A549 (cell line): Measurements from ENCODE around the gene RYR3. TPM values are rescaled to one million over a fixed set of nuclear protein-coding genes. Genes with fewer than 3 reads are reported as not detected.

Experiments
- ATAC-seq, 2 experiments: fragments of 200-7000 bp in 1 of 2; fragments of >200 bp in 1 of 2; cut with Nextera tagmentation in 1 of 2; cut with Tn5 transposase in 1 of 2; 3 replicates each; pipeline versions ENCODE4 v1.8.0 to v1.9.1; 2018 to 2020; ENCODE audit warnings: mild to moderate bottlenecking in 1 of 2, moderate library complexity in 1 of 2
- CTCF ChIA-PET: fragments of 300-600 bp; sonication (Branson Sonifier 250); formaldehyde crosslinking; extraction: SDS; loops from one replicate; lab custom pipeline; 2021; ENCODE audit warnings: antibody characterized with exemption, inconsistent platforms; lab: Yijun Ruan, JAX
- POLR2A ChIA-PET: fragments of 350-600 bp; formaldehyde crosslinking; extraction: SDS; loops from one replicate; lab custom pipeline; 2021; ENCODE audit warnings: antibody characterized with exemption, inconsistent platforms; lab: Yijun Ruan, JAX
- DNase-seq, 2 experiments: peaks; one replicate each; pipeline versions ENCODE4 v3.0.0 to v3.0.0-alpha.2; 2011 to 2016; ENCODE audit warnings: low read depth in 1 of 2, low spot score in 1 of 2
- FAIRE-seq: peaks from 2 replicates; lab custom pipeline; 2011; peaks lifted over from hg19 to GRCh38; lab: Jason Lieb, UNC
- H3K27ac ChIP-seq, 2 experiments: fragments of >200 bp; sonication (Bioruptor Twin); formaldehyde crosslinking; 3 replicates each; pipeline ENCODE4 v1.5.1; 2016 to 2017
- H3K4me1 ChIP-seq: fragments of >200 bp; sonication (Bioruptor Twin); formaldehyde crosslinking; 3 replicates; pipeline ENCODE4 v1.6.1; 2016
- H3K4me2 ChIP-seq: fragments of >200 bp; sonication (Bioruptor Twin); formaldehyde crosslinking; 3 replicates; pipeline ENCODE4 v1.6.1; 2016
- H3K4me3 ChIP-seq: fragments of >200 bp; sonication (Bioruptor Twin); formaldehyde crosslinking; 3 replicates; pipeline ENCODE4 v1.5.1; 2016
- H3K9me3 ChIP-seq: fragments of >200 bp; sonication (Bioruptor Twin); formaldehyde crosslinking; 3 replicates; pipeline ENCODE4 v1.6.1; 2016
- ATOH8 ChIP-seq: fragments of 250-450 bp; sonication (Bioruptor Pico); IDR thresholded peaks from 2 replicates; pipeline ENCODE4 v1.5.0; 2020; ENCODE audit warnings: low read depth, mild to moderate bottlenecking, moderate library complexity
- CBX2 ChIP-seq: fragments of 200-600 bp; sonication (generic); IDR thresholded peaks from 2 replicates; pipeline ENCODE4 v1.6.1; 2016; ENCODE audit warnings: low read depth, mild to moderate bottlenecking, borderline replicate concordance
- CHD2 ChIP-seq: fragments of 150-350 bp; IDR thresholded peaks from 2 replicates; pipeline ENCODE4 v1.6.1; 2014; ENCODE audit warnings: low read length; ENCODE audit not compliant: partially characterized antibody
- EHF ChIP-seq: fragments of 250-450 bp; sonication (Bioruptor Pico); IDR thresholded peaks from 2 replicates; pipeline ENCODE4 v1.5.0; 2020; ENCODE audit warnings: mild to moderate bottlenecking
- EHMT2 ChIP-seq: fragments of 200-600 bp; sonication (generic); IDR thresholded peaks from 2 replicates; pipeline ENCODE4 v1.6.1; 2016; ENCODE audit warnings: antibody characterized with exemption, low read depth, mild to moderate bottlenecking, moderate library complexity
- EP300 ChIP-seq, 2 experiments: fragments of >200 bp; sonication (Bioruptor Twin); formaldehyde crosslinking; IDR thresholded peaks; 2 replicates in 1 of 2; 3 replicates in 1 of 2; pipeline ENCODE4 v1.6.1; 2016 to 2017
- FOSB ChIP-seq: fragments of 250-450 bp; sonication (Bioruptor Pico); IDR thresholded peaks from 2 replicates; pipeline ENCODE4 v1.5.0; 2020; ENCODE audit warnings: mild to moderate bottlenecking, moderate library complexity
- FOSL2 ChIP-seq, 2 experiments: fragments of 450-650 bp in 1 of 2; fragments of >200 bp in 1 of 2; sonication (Bioruptor Twin) in 1 of 2; formaldehyde crosslinking; IDR thresholded peaks; 2 replicates each; pipeline versions ENCODE4 v1.5.0 to v1.6.1; 2016 to 2020; ENCODE audit warnings: mild to moderate bottlenecking in 1 of 2, moderate library complexity in 1 of 2
- GATA3 ChIP-seq: IDR thresholded peaks from 2 replicates; pipeline ENCODE4 v1.6.1; 2012; ENCODE audit warnings: borderline replicate concordance
- HES2 ChIP-seq: fragments of >200 bp; sonication (Bioruptor Twin); formaldehyde crosslinking; IDR thresholded peaks from 2 replicates; pipeline ENCODE4 v1.6.1; 2016
- HEYL ChIP-seq: fragments of 250-450 bp; sonication (Bioruptor Pico); IDR thresholded peaks from 2 replicates; pipeline ENCODE4 v1.8.0; 2021; ENCODE audit warnings: mild to moderate bottlenecking, moderate library complexity
- HOXA7 ChIP-seq: fragments of 250-450 bp; sonication (Bioruptor Pico); IDR thresholded peaks from 2 replicates; pipeline ENCODE4 v1.5.0; 2020; ENCODE audit warnings: mild to moderate bottlenecking, moderate library complexity
- HOXB5 ChIP-seq: fragments of 250-450 bp; sonication (Bioruptor Pico); IDR thresholded peaks from 2 replicates; pipeline ENCODE4 v1.5.0; 2020; ENCODE audit warnings: mild to moderate bottlenecking, moderate library complexity
- JUNB ChIP-seq: fragments of >200 bp; sonication (Bioruptor Twin); formaldehyde crosslinking; IDR thresholded peaks from 2 replicates; pipeline ENCODE4 v1.6.1; 2016
- KDM1A ChIP-seq: fragments of 200-600 bp; sonication (generic); IDR thresholded peaks from 2 replicates; pipeline ENCODE4 v1.6.1; 2016; ENCODE audit warnings: low read depth, mild to moderate bottlenecking
- MYC ChIP-seq: IDR thresholded peaks from 2 replicates; pipeline ENCODE4 v1.6.1; 2012; ENCODE audit warnings: mild to moderate bottlenecking, inconsistent platforms, low read length, improper control_type of control experiment, borderline replicate concordance
- NR3C1 ChIP-seq: fragments of >200 bp; sonication (Bioruptor Twin); formaldehyde crosslinking; IDR thresholded peaks from 3 replicates; pipeline ENCODE4 v1.6.1; 2017
- PHF8 ChIP-seq: fragments of 200-600 bp; sonication (generic); IDR thresholded peaks from 2 replicates; pipeline ENCODE4 v1.6.1; 2016; ENCODE audit warnings: low read depth, mild to moderate bottlenecking, antibody characterized with exemption, moderate library complexity, borderline replicate concordance
- RARB ChIP-seq: fragments of 250-450 bp; sonication (Bioruptor Pico); IDR thresholded peaks from 2 replicates; pipeline ENCODE4 v1.8.0; 2021; ENCODE audit warnings: mild to moderate bottlenecking, moderate library complexity
- RCOR1 ChIP-seq: fragments of 150-350 bp; IDR thresholded peaks from 2 replicates; pipeline ENCODE4 v1.6.1; 2014; ENCODE audit warnings: antibody characterized with exemption, low read length, low read depth
- RNF2 ChIP-seq: fragments of 200-600 bp; sonication (generic); IDR thresholded peaks from 2 replicates; pipeline ENCODE4 v1.6.1; 2016; ENCODE audit warnings: low read depth, mild to moderate bottlenecking, antibody characterized with exemption, moderate library complexity, borderline replicate concordance
- SMC3 ChIP-seq: fragments of >200 bp; sonication (Bioruptor Twin); formaldehyde crosslinking; IDR thresholded peaks from 3 replicates; pipeline ENCODE4 v1.6.1; 2018; ENCODE audit warnings: inconsistent platforms
- TFCP2L1 ChIP-seq: fragments of 250-450 bp; sonication (Bioruptor Pico); IDR thresholded peaks from 2 replicates; pipeline ENCODE4 v1.5.0; 2021; ENCODE audit warnings: mild to moderate bottlenecking
- TP53 ChIP-seq: fragments of 250-450 bp; sonication (Bioruptor Pico); IDR thresholded peaks from 2 replicates; pipeline ENCODE4 v1.5.0; 2021; ENCODE audit warnings: mild to moderate bottlenecking, moderate library complexity
- ZFP36 ChIP-seq: fragments of 450-650 bp; IDR thresholded peaks from 2 replicates; pipeline ENCODE4 v1.6.1; 2014; ENCODE audit warnings: borderline replicate concordance; ENCODE audit not compliant: partially characterized antibody
- ZNF302 ChIP-seq: fragments of 250-450 bp; sonication (Bioruptor Pico); IDR thresholded peaks from 2 replicates; pipeline ENCODE4 v1.9.0; 2021; ENCODE audit warnings: inconsistent platforms, mild to moderate bottlenecking, moderate library complexity
- WGBS: methylation state at CpG from one replicate; pipeline ENCODE4 v1.1.6; 2017; ENCODE audit errors: missing lambda C conversion rate; 5-methylcytosine and 5-hydroxymethylcytosine counted together
- polyA plus RNA-seq, 4 experiments: library from polyadenylated mRNA; depleted of rRNA in 3 of 4; stranded (reverse); fragments of >200 nt; fragmentation: RNase III in 1 of 4; extraction: RNeasy Plus Mini Kit Qiagen cat#74134 plus additional on column Dnase treatment in 1 of 4; gene quantifications; 2 replicates in 3 of 4; 3 replicates in 1 of 4; pipeline ENCODE4 v1.2.3, GENCODE V29; 2011 to 2017
- TF ChIP-seq, protein P1 (sequence below): fragments of 450-650 bp; IDR thresholded peaks from 2 replicates; pipeline ENCODE4 v1.6.1; 2014; ENCODE audit warnings: antibody characterized with exemption
- TF ChIP-seq, protein P2 (sequence below): IDR thresholded peaks from 2 replicates; pipeline ENCODE4 v1.6.1; 2012
- TF ChIP-seq, protein P3 (sequence below): IDR thresholded peaks from 2 replicates; pipeline ENCODE4 v1.6.1; 2012

The RYR3 gene
- polyA plus RNA-seq, 2 of the 4 experiments (the other 2 are of a cell fraction): 0.03 TPM; not detected in 1

GRCh38 chr15:33908406-33908805 is 597.6 kb downstream of the RYR3 start (continued):
- TF ChIP-seq SMC3: no peak
- no peak for TF ChIP-seq CHD2
- TF ChIP-seq, protein P1, sequence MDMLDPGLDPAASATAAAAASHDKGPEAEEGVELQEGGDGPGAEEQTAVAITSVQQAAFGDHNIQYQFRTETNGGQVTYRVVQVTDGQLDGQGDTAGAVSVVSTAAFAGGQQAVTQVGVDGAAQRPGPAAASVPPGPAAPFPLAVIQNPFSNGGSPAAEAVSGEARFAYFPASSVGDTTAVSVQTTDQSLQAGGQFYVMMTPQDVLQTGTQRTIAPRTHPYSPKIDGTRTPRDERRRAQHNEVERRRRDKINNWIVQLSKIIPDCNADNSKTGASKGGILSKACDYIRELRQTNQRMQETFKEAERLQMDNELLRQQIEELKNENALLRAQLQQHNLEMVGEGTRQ: no peak
- no peak for TF ChIP-seq HOXA7
- TF ChIP-seq EHF (CRISPR knock-in tag): no peak
- no peak for TF ChIP-seq CBX2

DNA sequence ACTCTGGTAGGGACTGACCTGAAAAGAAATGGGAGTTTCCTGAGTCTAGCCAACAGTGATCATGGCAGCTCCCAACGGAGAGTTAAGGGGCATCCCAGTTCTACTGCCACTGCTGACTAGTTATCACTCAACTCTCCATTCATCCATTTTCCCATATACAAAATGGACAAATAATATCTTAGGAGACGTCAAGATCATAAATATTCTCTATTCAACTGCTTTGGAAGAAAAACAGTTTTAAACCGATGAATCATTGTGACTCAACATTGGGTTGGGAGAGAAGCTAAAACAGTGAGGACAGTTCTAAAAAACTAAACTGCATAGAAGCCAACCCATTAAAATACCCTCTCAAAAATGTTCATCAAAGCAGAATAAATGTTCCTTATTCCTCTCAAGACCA is 600.0 kb downstream of the RYR3 start:
- H3K4me1 ChIP-seq: peaks cover 14% of the 10 kb centered on the region; the same call in 2 of the 3 replicates
- no peak for DNase-seq
- WGBS: 55% methylated on average over 3 of the region's 3 CpGs
- TF ChIP-seq NR3C1: no peak
- peak; percentile 10; the same call in 1 of the 2 replicates for TF ChIP-seq FOSL2 (IDR thresholded peaks at IDR 0.05)
- no peak for TF ChIP-seq FOSL2 (CRISPR knock-in tag; IDR thresholded peaks at IDR 0.05)
- TF ChIP-seq EHMT2: no peak
- H3K4me3 ChIP-seq: no peak overlapping the region
- H3K9me3 ChIP-seq: no peaks in the 10 kb centered on the region
- H3K27ac ChIP-seq: no peak overlapping the region
- ATAC-seq: no peak; a peak in 1 of 6 replicates
- ChIA-PET POLR2A (no interaction called here), CTCF (interaction anchor here (0.9 to 2.5 kb wide), 4 partner anchors 8 to 175 kb away, joined by 3 to 9 read pairs (median 5); no protein-coding TSS in a partner anchor)
- no peak for FAIRE-seq
- peak overlapping the region; percentile 21; the same call in 2 of the 3 replicates for H3K4me2 ChIP-seq

GRCh38 chr15:33912326-33912725 is 601.6 kb downstream of the RYR3 start:
- no peak overlapping the region for H3K4me3 ChIP-seq
- no peak overlapping the region for H3K27ac ChIP-seq
- ChIA-PET CTCF (interaction anchor here (1.2 kb wide), 1 partner anchor 63 kb away, joined by 3 read pairs; no protein-coding TSS in a partner anchor), POLR2A (no interaction called here)
- H3K4me1 ChIP-seq: peaks cover 18% of the 10 kb centered on the region; the same call in 2 of the 3 replicates
- no peaks in the 10 kb centered on the region for H3K9me3 ChIP-seq
- DNase-seq: no peak
- no peak overlapping the region for H3K4me2 ChIP-seq
- ATAC-seq: no peak
- TF ChIP-seq, protein P2, sequence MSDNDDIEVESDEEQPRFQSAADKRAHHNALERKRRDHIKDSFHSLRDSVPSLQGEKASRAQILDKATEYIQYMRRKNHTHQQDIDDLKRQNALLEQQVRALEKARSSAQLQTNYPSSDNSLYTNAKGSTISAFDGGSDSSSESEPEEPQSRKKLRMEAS: no peak
- no peak for TF ChIP-seq FOSB
- TF ChIP-seq RNF2: no peak
- TF ChIP-seq KDM1A: no peak
- no peak for TF ChIP-seq ZFP36
- TF ChIP-seq RARB (CRISPR knock-in tag): no peak
- TF ChIP-seq, protein P3, sequence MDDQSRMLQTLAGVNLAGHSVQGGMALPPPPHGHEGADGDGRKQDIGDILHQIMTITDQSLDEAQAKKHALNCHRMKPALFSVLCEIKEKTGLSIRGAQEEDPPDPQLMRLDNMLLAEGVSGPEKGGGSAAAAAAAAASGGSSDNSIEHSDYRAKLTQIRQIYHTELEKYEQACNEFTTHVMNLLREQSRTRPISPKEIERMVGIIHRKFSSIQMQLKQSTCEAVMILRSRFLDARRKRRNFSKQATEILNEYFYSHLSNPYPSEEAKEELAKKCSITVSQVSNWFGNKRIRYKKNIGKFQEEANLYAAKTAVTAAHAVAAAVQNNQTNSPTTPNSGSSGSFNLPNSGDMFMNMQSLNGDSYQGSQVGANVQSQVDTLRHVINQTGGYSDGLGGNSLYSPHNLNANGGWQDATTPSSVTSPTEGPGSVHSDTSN: no peak
- no peak for TF ChIP-seq TFCP2L1 (CRISPR knock-in tag)
- TF ChIP-seq RCOR1: no peak
- TF ChIP-seq EP300 (IDR thresholded peaks at IDR 0.05): no peak
- no peak for TF ChIP-seq JUNB
- no peak for TF ChIP-seq GATA3
- FAIRE-seq: no peak

GRCh38 chr15:33913459-33913858 is 602.7 kb downstream of the RYR3 start:
- Histone ChIP-seq H3K27ac (no peak overlapping the region), H3K9me3 (no peaks in the 10 kb centered on the region), H3K4me2 (no peak overlapping the region), H3K4me1 (peaks cover 18% of the 10 kb centered on the region; the same call in 2 of the 3 replicates), H3K4me3 (no peak overlapping the region)
- DNase-seq (no peak), FAIRE-seq (no peak), ATAC-seq (no peak)
- ChIA-PET CTCF (no interaction called here), POLR2A (no interaction called here)
- WGBS: 65% methylated on average over 1 of the region's 1 CpG
- TF ChIP-seq CBX2 (no peak), PHF8 (no peak), MYC (no peak), ZNF302 (CRISPR knock-in tag) (no peak), HEYL (CRISPR knock-in tag) (no peak), TP53 (CRISPR knock-in tag) (no peak), ATOH8 (no peak), RARB (CRISPR knock-in tag) (no peak), HOXB5 (CRISPR knock-in tag) (no peak), HES2 (no peak), SMC3 (no peak)
